Stimulated activated CD8-positive, alpha-beta memory T cell treated with anti-CD3 and anti-CD28 coated beads, Interleukin-2, amount 100 ng/mL, for 48 hours (primary cell): ENCODE measurements around the gene PCDHGA1.

Experiments
- DNase-seq, 2 donors: peaks; one replicate each; pipeline ENCODE4 v3.0.0-alpha.2; 2020; ENCODE audit warnings: low read depth in 2 of 2

The PCDHGA1 gene

DNA sequence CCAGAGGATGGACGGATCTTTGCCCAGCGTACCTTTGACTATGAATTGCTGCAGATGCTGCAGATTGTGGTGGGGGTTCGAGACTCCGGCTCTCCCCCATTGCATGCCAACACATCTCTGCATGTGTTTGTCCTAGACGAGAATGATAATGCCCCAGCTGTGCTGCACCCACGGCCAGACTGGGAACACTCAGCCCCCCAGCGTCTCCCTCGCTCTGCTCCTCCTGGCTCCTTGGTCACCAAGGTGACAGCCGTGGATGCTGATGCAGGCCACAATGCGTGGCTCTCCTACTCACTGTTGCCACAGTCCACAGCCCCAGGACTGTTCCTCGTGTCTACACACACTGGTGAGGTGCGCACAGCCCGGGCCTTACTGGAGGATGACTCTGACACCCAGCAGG, 160.5 kb downstream of the PCDHGA1 start:
- no peak for DNase-seq

DNA sequence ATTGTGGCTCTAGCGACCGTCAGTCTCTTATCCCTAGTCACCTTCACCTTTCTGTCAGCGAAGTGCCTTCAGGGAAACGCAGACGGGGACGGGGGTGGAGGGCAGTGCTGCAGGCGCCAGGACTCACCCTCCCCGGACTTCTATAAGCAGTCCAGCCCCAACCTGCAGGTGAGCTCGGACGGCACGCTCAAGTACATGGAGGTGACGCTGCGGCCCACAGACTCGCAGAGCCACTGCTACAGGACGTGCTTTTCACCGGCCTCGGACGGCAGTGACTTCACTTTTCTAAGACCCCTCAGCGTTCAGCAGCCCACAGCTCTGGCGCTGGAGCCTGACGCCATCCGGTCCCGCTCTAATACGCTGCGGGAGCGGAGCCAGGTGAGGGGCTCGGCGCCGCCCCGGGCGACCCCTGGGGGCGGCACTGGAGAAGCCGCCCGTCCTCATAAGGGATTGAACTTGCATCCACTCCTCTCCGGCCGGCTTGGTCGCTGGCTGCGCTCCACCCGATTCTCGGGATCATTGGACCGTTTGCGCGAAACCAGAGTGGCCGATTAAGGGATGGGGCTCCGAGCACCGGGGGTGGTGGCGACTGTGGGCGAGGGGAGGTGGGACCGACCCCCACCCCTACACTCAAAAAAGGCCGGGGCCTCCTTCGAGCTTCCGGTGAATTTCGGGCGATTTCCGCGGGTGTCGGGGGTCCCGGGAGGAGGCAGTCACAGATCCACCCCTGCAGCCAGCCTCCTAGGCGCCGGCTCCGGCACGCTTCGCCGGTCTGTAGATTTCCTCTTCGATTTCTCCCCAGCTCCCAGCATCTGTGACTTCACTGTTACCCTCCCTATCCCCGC, 161.2 kb downstream of the PCDHGA1 start:
- DNase-seq, result no peak

DNA sequence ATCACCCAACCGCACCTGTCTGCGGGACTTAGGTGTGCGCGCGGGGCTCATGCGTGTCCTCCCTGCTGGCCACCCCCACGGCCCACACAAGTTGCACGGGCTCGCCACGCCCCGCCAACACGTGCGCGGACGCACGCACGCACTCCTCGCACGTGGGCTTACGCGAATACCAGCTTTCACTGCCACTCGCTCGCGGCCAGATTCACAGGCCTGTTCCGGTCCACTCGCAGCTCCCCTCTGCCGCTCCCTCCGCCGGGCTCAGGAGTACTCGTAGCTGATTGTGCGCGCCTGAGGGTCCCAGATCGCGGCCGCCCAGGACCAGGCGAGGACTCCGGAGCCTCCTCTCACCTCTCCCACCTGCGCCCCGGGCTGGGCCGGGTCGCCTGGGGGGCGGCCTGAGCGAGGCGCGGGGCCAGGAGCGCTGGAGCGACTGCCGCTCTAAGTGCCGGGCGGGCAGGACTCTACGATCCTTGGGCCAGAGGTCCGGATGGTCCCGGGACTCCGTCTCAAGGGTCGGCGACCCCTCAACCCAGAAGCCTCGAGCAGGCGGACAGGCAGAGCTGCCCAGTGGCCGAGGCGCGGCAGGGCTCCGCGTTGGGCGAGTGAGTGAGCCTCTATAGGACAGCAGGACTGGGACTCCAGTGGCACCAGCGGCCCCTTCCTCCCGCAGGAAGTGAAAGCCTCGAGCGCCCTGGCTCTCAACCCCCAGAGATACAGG, 162.0 kb downstream of the PCDHGA1 start:
- DNase-seq, result no peak

DNA sequence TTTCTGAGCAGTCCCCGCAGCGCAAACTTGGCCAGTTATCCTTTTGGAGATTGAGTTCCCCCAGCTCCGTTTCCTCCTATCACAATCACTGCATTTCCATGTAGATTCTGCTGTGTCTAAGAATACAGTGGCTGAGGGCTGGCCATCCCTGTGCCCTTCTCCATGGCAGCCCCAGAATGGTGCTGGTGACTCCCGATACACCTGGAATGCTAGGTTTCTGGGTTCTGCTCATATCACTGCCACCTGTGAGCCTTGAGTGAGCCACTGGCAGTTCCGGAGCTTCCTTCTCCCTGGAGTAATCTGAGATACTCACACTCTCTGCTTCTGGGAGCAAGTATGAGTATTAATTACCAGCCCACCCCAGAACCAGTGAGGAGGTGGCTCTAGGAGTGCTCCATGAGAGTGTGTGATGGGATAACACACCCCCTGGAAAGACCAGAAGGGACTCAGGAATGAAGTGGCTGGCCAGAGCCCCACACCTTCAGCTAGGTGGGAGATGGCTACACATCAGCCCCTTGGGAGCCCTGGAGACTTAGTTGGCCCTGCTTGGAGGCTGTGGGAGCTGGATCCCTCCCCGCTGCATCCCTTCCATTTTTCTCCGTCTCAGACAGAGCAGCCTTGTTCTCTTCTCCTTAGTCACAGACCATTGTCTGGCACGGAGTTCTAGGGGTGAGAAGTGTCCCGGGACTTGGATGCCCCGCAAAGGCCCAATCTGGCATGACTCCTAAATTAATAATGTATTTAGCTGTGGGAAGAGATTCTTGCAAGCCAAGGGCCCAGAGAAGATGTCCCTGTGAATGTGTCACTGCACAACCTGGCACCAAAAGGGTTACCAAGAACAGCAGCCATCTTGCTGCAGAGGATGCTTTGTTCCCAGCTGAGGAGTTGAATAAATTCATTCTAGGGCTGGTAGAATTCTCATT, 163.4 kb downstream of the PCDHGA1 start:
- DNase-seq, result no peak

DNA sequence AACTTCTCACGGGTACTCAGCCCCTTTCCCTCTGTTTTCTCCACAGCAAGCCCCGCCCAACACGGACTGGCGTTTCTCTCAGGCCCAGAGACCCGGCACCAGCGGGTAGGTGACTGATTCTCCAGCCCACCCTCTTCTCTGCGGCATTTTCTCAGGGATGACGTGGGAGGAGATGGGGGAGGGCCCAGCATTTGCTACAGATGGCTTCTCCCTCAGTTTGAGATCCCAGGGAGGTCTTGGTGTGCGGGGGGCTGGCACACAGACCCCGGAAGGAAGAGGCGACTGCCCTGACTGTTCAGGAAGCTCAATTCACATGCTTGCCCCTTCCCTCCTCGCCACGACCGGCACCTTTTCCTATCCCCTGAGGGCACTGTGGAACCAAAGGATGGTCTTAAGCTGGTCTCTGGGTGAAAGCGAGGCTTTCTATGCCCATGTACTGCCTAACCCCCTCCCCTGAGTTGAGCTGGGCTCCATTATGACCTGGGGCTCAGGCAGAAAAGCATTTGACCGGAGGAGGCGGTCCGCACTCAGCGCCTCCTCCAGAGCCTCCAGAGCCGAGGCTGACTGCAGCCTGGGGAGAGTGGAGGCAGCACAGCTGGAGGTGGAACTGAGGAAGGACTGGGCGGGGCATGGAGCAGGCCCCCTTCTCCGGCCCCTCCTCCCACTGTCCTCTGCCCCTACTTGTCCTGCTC, 164.6 kb downstream of the PCDHGA1 start:
- DNase-seq, result no peak

DNA sequence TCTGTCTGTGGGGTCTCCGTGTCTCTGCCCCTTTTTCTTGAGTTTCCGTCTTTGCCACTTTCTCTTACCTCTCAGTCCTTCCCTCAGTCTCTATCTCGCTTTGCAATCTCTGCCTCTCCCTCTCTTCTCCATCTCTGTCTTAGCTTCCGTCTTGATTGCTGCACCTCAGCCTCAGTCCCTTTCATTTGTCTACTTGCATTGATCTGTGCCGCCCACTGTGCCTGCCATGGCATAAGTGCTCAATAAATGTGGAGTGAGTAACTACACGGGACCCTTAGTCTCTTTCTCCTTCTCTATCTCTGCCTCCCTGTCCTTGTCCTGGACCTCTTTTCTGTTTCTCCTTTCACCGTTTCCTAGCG, 165.1 kb downstream of the PCDHGA1 start:
- no peak for DNase-seq

DNA sequence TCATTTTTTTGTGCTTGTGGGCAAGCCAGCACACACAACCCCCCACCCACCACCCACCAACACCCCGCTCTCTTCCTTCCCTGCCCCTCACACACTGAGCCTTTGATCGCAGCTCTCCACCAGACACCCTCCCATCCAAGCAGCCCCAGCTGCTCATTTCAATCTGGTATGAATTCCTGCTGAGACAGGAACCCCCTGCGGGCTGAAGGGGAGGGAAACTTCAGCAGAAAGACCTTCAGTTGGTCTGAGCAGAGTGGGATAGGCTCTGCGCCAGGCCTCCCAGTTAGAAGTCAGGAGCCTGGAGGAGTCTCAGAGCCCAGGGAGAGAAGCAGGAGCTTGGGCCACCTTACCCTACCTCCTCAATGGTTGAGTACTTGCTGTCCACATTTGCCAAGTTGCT, 165.7 kb downstream of the PCDHGA1 start:
- DNase-seq, result no peak

DNA sequence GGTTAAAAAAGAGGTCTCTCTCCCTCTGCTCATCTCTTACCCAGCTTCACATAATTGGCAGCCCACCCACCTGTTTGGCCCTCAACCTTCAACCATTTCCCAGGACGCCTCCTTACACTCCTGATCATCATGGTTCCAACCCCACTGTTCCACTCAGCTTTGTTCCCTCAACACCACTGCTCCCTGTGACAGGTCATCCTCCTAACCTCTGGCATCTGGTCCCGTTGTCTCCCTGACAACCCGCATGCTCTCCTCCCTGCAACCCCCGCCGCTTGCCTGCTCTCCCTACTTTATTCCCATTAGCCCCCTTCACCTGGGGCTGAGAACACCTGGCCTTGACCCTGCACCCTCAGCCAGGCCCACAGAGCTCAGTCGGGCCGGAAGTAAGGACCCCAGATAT, 171.4 kb downstream of the PCDHGA1 start:
- no peak for DNase-seq

DNA sequence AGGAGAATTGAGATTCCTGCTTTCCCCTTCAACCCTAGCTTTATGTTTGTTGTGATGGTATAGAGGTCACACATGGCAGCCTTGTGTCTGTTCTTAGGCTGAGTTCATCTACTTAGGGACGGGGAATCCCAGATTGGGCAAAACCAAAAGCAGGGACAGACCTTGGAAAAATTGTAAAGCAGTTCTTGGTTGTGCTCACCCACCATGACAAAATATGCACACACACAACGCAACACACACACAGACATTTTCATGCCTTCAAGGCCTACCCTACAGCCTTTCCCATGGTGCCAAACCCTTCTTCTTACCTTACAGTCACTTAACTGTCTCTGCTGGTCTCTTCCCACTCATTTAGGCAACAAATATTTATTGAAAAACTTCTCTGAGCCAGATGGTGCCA, 173.4 kb downstream of the PCDHGA1 start:
- DNase-seq, result no peak

DNA sequence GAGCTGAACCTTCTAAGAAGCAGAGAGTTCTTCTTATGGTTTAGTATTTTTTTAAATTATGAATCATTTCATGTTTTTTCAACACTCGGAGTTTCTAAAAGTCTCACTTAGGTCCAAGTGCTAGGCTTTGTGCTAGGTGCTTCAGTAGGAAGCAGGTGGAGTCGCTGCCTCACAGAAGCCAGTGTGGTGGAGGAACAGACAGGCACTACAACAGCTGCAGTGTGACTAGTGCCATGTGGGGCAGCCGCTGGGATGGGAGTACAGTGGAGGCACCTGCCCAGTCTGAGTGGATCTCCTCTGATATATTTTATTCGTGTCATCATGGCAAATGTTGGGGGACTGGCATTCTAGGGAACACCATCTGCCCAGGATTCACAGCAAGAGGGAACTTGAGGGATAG, 173.9 kb downstream of the PCDHGA1 start:
- no peak for DNase-seq

DNA sequence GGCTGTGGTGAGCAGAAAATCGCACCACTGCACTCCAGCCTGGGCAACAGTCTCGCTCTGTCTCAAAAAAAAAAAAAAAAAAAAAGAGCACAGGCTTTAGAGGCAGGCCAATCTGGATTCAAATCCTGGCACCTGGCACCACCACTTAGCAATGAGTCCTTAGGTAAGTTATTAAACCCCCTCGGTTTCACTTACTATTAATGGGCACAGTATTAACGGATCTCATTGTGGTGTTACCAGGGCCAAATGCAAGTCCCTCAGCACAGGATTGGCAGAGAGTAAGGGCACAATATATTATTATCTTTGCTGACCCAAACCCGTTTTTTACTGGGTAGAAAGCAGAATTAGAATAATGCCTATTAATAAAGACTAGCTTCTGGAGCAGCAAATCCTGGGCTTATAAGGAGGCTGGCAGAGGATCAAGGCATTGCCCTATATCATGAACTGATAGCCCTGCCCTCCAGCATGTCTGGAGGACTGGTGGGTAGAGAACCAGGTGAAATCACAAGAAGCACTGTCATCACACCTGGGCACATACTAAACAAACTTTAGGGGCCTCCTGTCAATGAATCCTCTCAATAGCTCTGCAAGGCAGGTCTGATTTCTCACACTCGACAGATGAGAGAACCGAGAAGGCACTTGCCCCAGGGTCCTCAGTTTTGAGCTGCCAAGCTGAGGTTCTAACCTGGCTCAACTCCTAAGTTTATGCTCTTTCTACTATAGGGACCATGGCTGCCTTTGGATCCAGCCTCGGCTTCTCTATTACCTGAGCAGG, 176.3 kb downstream of the PCDHGA1 start:
- no peak for DNase-seq

DNA sequence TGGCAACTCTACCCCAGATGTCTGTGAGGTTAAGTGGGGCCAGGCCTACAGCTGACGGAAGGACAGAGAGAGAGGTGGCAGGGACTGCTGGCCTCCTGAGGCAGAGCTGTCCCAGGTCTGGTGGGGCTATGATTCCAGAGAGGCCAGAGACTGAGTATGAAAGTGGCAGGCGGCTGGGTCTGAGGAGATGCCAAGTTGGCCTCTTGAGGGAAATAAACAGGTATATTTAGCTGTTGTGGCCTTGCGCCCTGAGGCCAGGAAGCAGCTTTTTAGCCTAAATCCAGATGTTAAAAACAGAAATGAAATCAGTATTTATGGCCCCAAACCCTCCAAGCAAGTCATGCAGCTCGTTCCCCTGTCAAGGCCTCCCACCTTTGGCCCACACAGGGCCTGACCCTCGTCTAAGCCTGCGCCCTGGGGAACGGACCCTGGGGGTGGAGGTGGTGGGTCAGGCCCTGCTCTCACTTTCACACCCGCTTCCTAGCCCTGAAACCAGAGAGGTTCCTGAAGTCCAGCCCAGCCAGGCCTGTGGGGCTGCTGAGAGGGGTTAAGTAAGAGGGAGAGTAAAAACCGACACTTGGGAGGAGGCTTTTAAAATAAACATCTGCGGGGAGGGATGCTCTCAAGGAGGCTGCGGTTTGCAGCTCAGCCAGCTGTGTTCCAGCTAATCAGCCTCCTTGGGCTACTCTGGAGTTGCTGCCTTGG, 177.2 kb downstream of the PCDHGA1 start:
- no peak for DNase-seq

DNA sequence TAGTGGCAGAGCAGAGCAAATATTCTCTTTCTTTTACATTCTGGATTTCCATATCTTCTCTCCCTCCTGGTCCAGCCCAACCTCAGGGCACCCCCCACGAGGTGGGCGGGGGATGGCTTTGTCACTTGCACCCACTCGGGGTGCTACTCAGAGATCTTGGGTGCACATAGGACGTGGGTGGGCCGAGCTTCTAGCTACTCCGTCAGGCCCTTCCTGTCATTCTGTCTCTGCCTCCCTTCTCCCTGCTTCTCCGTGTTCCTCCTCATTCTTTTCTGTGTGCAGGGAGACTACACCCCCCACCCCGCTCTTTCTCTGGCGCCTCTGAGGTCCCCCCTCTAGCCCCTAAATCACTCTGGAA, 178.1 kb downstream of the PCDHGA1 start:
- no peak for DNase-seq

DNA sequence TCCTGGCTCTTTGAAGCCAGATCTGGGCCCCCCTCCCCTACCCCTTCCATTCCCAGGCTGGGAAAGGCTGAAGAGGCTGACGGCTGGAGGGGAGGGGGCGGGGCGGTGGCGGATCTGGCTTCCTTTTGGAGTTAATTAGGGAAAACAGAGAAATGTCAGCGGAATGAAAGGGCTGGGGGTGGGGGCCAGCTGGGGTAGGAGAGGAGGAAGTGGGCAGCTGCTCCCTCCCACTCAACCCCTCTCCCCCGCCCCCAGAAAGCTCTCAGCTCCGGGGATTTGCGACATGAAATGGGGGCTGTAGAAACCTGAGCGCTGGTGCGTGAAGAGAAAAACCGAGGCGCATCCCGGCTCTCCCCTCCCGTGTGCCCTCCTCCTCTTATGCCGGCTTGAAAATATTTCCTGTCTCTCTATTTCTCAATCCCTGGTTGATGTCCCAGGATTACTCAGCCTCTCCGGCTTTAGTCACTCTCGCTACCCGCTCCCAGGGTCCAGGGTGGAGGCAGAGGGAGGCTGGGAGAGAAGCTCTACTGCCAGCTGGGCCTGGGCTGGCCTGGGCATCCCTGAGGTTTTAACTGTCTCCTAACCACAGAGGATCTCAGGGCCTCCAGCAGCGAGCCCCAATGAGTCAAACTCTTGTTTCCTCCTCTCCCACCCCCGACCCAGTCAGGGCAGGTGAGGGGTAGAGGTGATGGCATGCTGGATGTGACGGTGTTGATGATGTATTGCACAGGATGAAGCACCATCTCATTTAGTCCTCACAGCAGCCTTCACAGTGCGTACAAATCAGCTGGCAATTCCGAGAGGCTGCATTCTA, 178.7 kb downstream of the PCDHGA1 start:
- DNase-seq, result no peak

DNA sequence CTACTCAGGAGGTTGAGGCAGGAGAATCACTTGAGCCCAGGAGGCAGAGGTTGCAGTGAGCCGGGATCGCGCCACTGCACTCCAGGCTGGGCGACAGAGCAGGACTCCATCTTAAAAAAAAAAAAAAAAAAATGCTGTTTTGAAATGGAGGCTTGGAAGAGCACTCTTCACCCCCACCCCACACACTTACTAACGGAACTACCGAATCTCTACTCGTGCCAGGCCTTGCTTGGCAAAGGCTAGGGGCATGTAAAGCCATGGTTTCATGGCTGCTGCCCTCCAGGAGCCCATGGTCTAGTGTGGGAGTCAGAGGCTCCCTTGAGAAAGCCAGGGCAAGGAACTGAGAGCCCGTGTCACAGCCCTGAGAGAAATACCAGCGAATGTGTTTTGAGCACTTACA, 179.8 kb downstream of the PCDHGA1 start:
- no peak for DNase-seq

DNA sequence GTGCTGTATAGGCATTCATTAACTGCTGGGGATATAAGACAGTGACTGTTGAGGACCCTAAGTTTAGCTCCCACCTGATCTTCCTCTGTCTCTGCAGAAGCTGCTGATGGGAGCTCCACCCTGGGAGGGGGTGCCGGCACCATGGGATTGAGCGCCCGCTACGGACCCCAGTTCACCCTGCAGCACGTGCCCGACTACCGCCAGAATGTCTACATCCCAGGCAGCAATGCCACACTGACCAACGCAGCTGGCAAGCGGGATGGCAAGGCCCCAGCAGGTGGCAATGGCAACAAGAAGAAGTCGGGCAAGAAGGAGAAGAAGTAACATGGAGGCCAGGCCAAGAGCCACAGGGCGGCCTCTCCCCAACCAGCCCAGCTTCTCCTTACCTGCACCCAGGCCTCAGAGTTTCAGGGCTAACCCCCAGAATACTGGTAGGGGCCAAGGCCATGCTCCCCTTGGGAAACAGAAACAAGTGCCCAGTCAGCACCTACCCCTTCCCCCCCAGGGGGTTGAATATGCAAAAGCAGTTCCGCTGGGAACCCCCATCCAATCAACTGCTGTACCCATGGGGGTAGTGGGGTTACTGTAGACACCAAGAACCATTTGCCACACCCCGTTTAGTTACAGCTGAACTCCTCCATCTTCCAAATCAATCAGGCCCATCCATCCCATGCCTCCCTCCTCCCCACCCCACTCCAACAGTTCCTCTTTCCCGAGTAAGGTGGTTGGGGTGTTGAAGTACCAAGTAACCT, 180.7 kb downstream of the PCDHGA1 start:
- no peak for DNase-seq

DNA sequence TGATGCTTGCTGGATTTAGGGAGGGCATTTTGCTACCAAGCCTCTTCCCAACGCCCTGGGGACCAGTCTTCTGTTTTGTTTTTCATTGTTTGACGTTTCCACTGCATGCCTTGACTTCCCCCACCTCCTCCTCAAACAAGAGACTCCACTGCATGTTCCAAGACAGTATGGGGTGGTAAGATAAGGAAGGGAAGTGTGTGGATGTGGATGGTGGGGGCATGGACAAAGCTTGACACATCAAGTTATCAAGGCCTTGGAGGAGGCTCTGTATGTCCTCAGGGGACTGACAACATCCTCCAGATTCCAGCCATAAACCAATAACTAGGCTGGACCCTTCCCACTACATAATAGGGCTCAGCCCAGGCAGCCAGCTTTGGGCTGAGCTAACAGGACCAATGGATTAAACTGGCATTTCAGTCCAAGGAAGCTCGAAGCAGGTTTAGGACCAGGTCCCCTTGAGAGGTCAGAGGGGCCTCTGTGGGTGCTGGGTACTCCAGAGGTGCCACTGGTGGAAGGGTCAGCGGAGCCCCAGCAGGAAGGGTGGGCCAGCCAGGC, 181.5 kb downstream of the PCDHGA1 start:
- no peak for DNase-seq

DNA sequence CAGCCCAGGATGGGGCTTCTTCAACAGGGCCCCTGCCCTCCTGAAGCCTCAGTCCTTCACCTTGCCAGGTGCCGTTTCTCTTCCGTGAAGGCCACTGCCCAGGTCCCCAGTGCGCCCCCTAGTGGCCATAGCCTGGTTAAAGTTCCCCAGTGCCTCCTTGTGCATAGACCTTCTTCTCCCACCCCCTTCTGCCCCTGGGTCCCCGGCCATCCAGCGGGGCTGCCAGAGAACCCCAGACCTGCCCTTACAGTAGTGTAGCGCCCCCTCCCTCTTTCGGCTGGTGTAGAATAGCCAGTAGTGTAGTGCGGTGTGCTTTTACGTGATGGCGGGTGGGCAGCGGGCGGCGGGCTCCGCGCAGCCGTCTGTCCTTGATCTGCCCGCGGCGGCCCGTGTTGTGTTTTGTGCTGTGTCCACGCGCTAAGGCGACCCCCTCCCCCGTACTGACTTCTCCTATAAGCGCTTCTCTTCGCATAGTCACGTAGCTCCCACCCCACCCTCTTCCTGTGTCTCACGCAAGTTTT, 182.1 kb downstream of the PCDHGA1 start:
- DNase-seq, result peak; percentile 82 to 87
